Left hindlimb (tissue), 1 donor: ENCODE data around the gene IL1RAPL2.
"Not testable (repeated sequence)": the region's sequence is repeated elsewhere in the genome, so short reads cannot be mapped to it uniquely, and the experiment has no call there.

Experiments
- DNase-seq: peaks from one replicate; pipeline ENCODE4 v3.0.0-alpha.2; 2018

Gene IL1RAPL2

GRCh38 chrX:105038672-105039328, 472.8 kb downstream of the IL1RAPL2 start:
- DNase-seq = no peak

- no peak for DNase-seq
Observed at GRCh38 chrX:105050921-105051320, 484.9 kb downstream of the IL1RAPL2 start.

GRCh38 chrX:105051364-105051763, 485.4 kb downstream of the IL1RAPL2 start:
- no peak for DNase-seq

- DNase-seq = no peak
Observed at GRCh38 chrX:105052926-105053325, 486.9 kb downstream of the IL1RAPL2 start.

- no peak for DNase-seq
Observed at GRCh38 chrX:105063743-105064142, 497.7 kb downstream of the IL1RAPL2 start.

GRCh38 chrX:105098201-105098600, 532.2 kb downstream of the IL1RAPL2 start:
- DNase-seq = no peak

- no peak for DNase-seq
Observed at GRCh38 chrX:105098812-105099211, 532.8 kb downstream of the IL1RAPL2 start.

- DNase-seq = no peak
Observed at GRCh38 chrX:105101378-105101777, 535.4 kb downstream of the IL1RAPL2 start.

GRCh38 chrX:105109936-105110335, 543.9 kb downstream of the IL1RAPL2 start:
- no peak for DNase-seq

- DNase-seq = no peak
Observed at GRCh38 chrX:105114554-105115130, 548.6 kb downstream of the IL1RAPL2 start.

GRCh38 chrX:105115596-105116320, 549.8 kb downstream of the IL1RAPL2 start:
- not testable (repeated sequence) for DNase-seq

GRCh38 chrX:105116486-105116885, 550.5 kb downstream of the IL1RAPL2 start:
- DNase-seq = no peak

- DNase-seq = no peak
Observed at GRCh38 chrX:105117621-105118020, 551.6 kb downstream of the IL1RAPL2 start.

- no peak for DNase-seq
Observed at GRCh38 chrX:105120463-105120862, 554.5 kb downstream of the IL1RAPL2 start.

- DNase-seq = no peak
Observed at GRCh38 chrX:105121186-105121585, 555.2 kb downstream of the IL1RAPL2 start.

- no peak for DNase-seq
Observed at GRCh38 chrX:105126201-105126600, 560.2 kb downstream of the IL1RAPL2 start.

GRCh38 chrX:105134273-105134672, 568.3 kb downstream of the IL1RAPL2 start:
- DNase-seq = no peak

- DNase-seq = no peak
Observed at GRCh38 chrX:105136786-105137185, 570.8 kb downstream of the IL1RAPL2 start.

- no peak for DNase-seq
Observed at GRCh38 chrX:105150036-105150435, 584.0 kb downstream of the IL1RAPL2 start.

GRCh38 chrX:105150557-105150956, 584.6 kb downstream of the IL1RAPL2 start:
- DNase-seq = no peak

GRCh38 chrX:105167233-105167632, 601.2 kb downstream of the IL1RAPL2 start:
- no peak for DNase-seq

GRCh38 chrX:105168577-105168976, 602.6 kb downstream of the IL1RAPL2 start:
- no peak for DNase-seq

- DNase-seq = no peak
Observed at GRCh38 chrX:105173071-105173470, 607.1 kb downstream of the IL1RAPL2 start.

- DNase-seq = no peak
Observed at GRCh38 chrX:105179644-105180043, 613.6 kb downstream of the IL1RAPL2 start.
